Activated CD4-positive, alpha-beta T cell treated with anti-CD3 and anti-CD28 coated beads for 36 hours (primary cell): Measurements from ENCODE around the gene CPXM2. TPM values are rescaled to one million over a fixed set of nuclear protein-coding genes. Genes with fewer than 3 reads are reported as not detected.

Experiments used
- ATAC-seq: fragments of 200-7000 bp; cut with Tn5 transposase; one replicate; pipeline ENCODE4 v1.10.0; 2021; ENCODE audit warnings: mild to moderate bottlenecking, moderate library complexity
- CTCF ChIA-PET: fragments of 350-600 bp; sonication (Branson Sonifier 250); formaldehyde crosslinking; loops from one replicate; lab custom pipeline; 2021; ENCODE audit warnings: antibody characterized with exemption; lab: Charles Lee
- POLR2A ChIA-PET: fragments of 350-600 bp; sonication (Branson Sonifier 250); formaldehyde crosslinking; loops from one replicate; lab custom pipeline; 2021; ENCODE audit warnings: antibody characterized with exemption, inconsistent platforms; lab: Charles Lee
- DNase-seq: peaks from one replicate; pipeline ENCODE4 v3.0.0-alpha.2; 2020
- H3K27ac Mint-ChIP-seq: one replicate; pipeline ENCODE4 v1.8.0; 2021; ENCODE audit warnings: mixed read lengths
- H3K27me3 Mint-ChIP-seq: one replicate; pipeline ENCODE4 v1.8.0; 2021; ENCODE audit warnings: mixed read lengths
- H3K36me3 Mint-ChIP-seq: one replicate; pipeline ENCODE4 v1.8.0; 2021; ENCODE audit warnings: low read depth, mixed read lengths
- H3K4me1 Mint-ChIP-seq: one replicate; pipeline ENCODE4 v1.8.0; 2021; ENCODE audit warnings: mixed read lengths
- H3K4me3 Mint-ChIP-seq: one replicate; pipeline ENCODE4 v1.8.0; 2021; ENCODE audit warnings: mild to moderate bottlenecking, moderate library complexity, mixed read lengths
- H3K9me3 Mint-ChIP-seq: one replicate; pipeline ENCODE4 v1.8.0; 2021; ENCODE audit warnings: low read depth, mixed read lengths
- intact Hi-C, 2 experiments: fragments of 100-400 bp; cut with DNase I in 1 of 2; cut with micrococcal nuclease in 1 of 2; formaldehyde crosslinking; loops; one replicate each; pipeline versions ENCODE4 v1.14.2 to v1.15.1; 2022 to 2024; cut with DNase I, micrococcal nuclease
- total RNA-seq, 2 experiments: library from RNA; stranded (reverse); gene quantifications; one replicate each; pipeline ENCODE4 v1.2.3, GENCODE V29; 2021

CPXM2 gene
- total RNA-seq, 2 experiments from 2014 or later, result not detected

- ChIA-PET CTCF (no interaction called here), POLR2A (no interaction called here)
- Mint-ChIP-seq H3K27me3 (peaks cover 22% of the 10 kb centered on the region), H3K4me3 (no peak overlapping the region), H3K9me3 (no peaks in the 10 kb centered on the region), H3K36me3 (no peaks in the 10 kb centered on the region), H3K27ac (no peak overlapping the region), H3K4me1 (no peaks in the 10 kb centered on the region)
- DNase-seq (no peak), ATAC-seq (no peak)
- intact Hi-C loops, result no loop called here
Observed at GRCh38 chr10:123757853-123758252, 133.8 kb downstream of the CPXM2 start.

- DNase-seq, result no peak
- Mint-ChIP-seq H3K4me3 (no peak overlapping the region), H3K27ac (no peak overlapping the region), H3K9me3 (peaks cover 5% of the 10 kb centered on the region), H3K36me3 (no peaks in the 10 kb centered on the region), H3K4me1 (no peaks in the 10 kb centered on the region), H3K27me3 (peaks cover 13% of the 10 kb centered on the region)
- ATAC-seq, result no peak
- CTCF ChIA-PET, result no interaction called here
- intact Hi-C loops, result no loop called here
- POLR2A ChIA-PET, result no interaction called here
Observed at GRCh38 chr10:123755061-123755460, 136.5 kb downstream of the CPXM2 start.

GRCh38 chr10:123754123-123754522 is 137.5 kb downstream of the CPXM2 start:
- ATAC-seq (no peak), DNase-seq (no peak)
- H3K36me3 Mint-ChIP-seq, result no peaks in the 10 kb centered on the region
- H3K4me3 Mint-ChIP-seq, result no peak overlapping the region
- peaks cover 5% of the 10 kb centered on the region for H3K9me3 Mint-ChIP-seq
- H3K27ac Mint-ChIP-seq, result no peak overlapping the region
- H3K27me3 Mint-ChIP-seq, result peaks cover 13% of the 10 kb centered on the region
- intact Hi-C loops, result no loop called here
- POLR2A ChIA-PET, result no interaction called here
- H3K4me1 Mint-ChIP-seq, result no peaks in the 10 kb centered on the region
- CTCF ChIA-PET, result no interaction called here

GRCh38 chr10:123751342-123752134 is 140.1 kb downstream of the CPXM2 start:
- no peak for DNase-seq
- ATAC-seq, result no peak
- CTCF ChIA-PET, result interaction anchor here (0.6 kb wide), 1 partner anchor 44 kb away, joined by 3 read pairs; no protein-coding TSS in a partner anchor
- Mint-ChIP-seq H3K4me1 (no peaks in the 10 kb centered on the region), H3K9me3 (peaks cover 5% of the 10 kb centered on the region), H3K27me3 (peaks cover 10% of the 10 kb centered on the region), H3K4me3 (no peak overlapping the region), H3K36me3 (no peaks in the 10 kb centered on the region), H3K27ac (no peak overlapping the region)
- POLR2A ChIA-PET, result no interaction called here
- intact Hi-C loops, result no loop called here

GRCh38 chr10:123750901-123751300 is 140.7 kb downstream of the CPXM2 start:
- ATAC-seq, result no peak
- H3K4me1 Mint-ChIP-seq, result no peaks in the 10 kb centered on the region
- H3K27me3 Mint-ChIP-seq, result peaks cover 10% of the 10 kb centered on the region
- CTCF ChIA-PET, result no interaction called here
- intact Hi-C loops, result no loop called here
- DNase-seq, result no peak
- H3K27ac Mint-ChIP-seq, result no peak overlapping the region
- H3K4me3 Mint-ChIP-seq, result no peak overlapping the region
- POLR2A ChIA-PET, result no interaction called here
- no peaks in the 10 kb centered on the region for H3K36me3 Mint-ChIP-seq
- H3K9me3 Mint-ChIP-seq, result peaks cover 5% of the 10 kb centered on the region

GRCh38 chr10:123748711-123749110 is 142.9 kb downstream of the CPXM2 start:
- intact Hi-C loops, result no loop called here
- peaks cover 5% of the 10 kb centered on the region for H3K27me3 Mint-ChIP-seq
- ATAC-seq (no peak), DNase-seq (no peak)
- ChIA-PET CTCF (no interaction called here), POLR2A (no interaction called here)
- no peaks in the 10 kb centered on the region for H3K4me1 Mint-ChIP-seq
- no peaks in the 10 kb centered on the region for H3K36me3 Mint-ChIP-seq
- no peak overlapping the region for H3K27ac Mint-ChIP-seq
- peaks cover 5% of the 10 kb centered on the region for H3K9me3 Mint-ChIP-seq
- no peak overlapping the region for H3K4me3 Mint-ChIP-seq

- DNase-seq (no peak), ATAC-seq (no peak)
- Mint-ChIP-seq H3K9me3 (peaks cover 5% of the 10 kb centered on the region), H3K4me3 (no peak overlapping the region), H3K27ac (no peak overlapping the region), H3K36me3 (no peaks in the 10 kb centered on the region), H3K4me1 (no peaks in the 10 kb centered on the region), H3K27me3 (peaks cover 5% of the 10 kb centered on the region)
- POLR2A ChIA-PET, result no interaction called here
- intact Hi-C loops, result no loop called here
- CTCF ChIA-PET, result interaction anchor here (0.7 kb wide), 1 partner anchor 165 kb away, joined by 3 read pairs; no protein-coding TSS in a partner anchor
Observed at GRCh38 chr10:123747426-123747825, 144.2 kb downstream of the CPXM2 start.

GRCh38 chr10:123746942-123747341 is 144.7 kb downstream of the CPXM2 start:
- CTCF ChIA-PET, result interaction anchor here (0.7 kb wide), 1 partner anchor 165 kb away, joined by 3 read pairs; no protein-coding TSS in a partner anchor
- H3K9me3 Mint-ChIP-seq, result peaks cover 5% of the 10 kb centered on the region
- DNase-seq (no peak), ATAC-seq (no peak)
- H3K27me3 Mint-ChIP-seq, result peaks cover 2% of the 10 kb centered on the region
- no peaks in the 10 kb centered on the region for H3K36me3 Mint-ChIP-seq
- POLR2A ChIA-PET, result no interaction called here
- intact Hi-C loops, result no loop called here
- no peak overlapping the region for H3K27ac Mint-ChIP-seq
- H3K4me3 Mint-ChIP-seq, result no peak overlapping the region
- no peaks in the 10 kb centered on the region for H3K4me1 Mint-ChIP-seq

- DNase-seq (no peak), ATAC-seq (no peak)
- H3K4me1 Mint-ChIP-seq, result no peaks in the 10 kb centered on the region
- H3K9me3 Mint-ChIP-seq, result peaks cover 5% of the 10 kb centered on the region
- intact Hi-C loops, result no loop called here
- H3K27me3 Mint-ChIP-seq, result peaks cover 2% of the 10 kb centered on the region
- ChIA-PET CTCF (no interaction called here), POLR2A (no interaction called here)
- no peaks in the 10 kb centered on the region for H3K36me3 Mint-ChIP-seq
- no peak overlapping the region for H3K27ac Mint-ChIP-seq
- no peak overlapping the region for H3K4me3 Mint-ChIP-seq
Observed at GRCh38 chr10:123746520-123746919, 145.1 kb downstream of the CPXM2 start.

- Mint-ChIP-seq H3K4me3 (no peak overlapping the region), H3K36me3 (no peaks in the 10 kb centered on the region), H3K9me3 (peaks cover 4% of the 10 kb centered on the region), H3K4me1 (no peaks in the 10 kb centered on the region), H3K27me3 (peaks cover 2% of the 10 kb centered on the region), H3K27ac (no peak overlapping the region)
- ChIA-PET POLR2A (no interaction called here), CTCF (no interaction called here)
- intact Hi-C loops, result no loop called here
- ATAC-seq, result no peak
- DNase-seq, result no peak
Observed at GRCh38 chr10:123746061-123746460, 145.5 kb downstream of the CPXM2 start.

- Mint-ChIP-seq H3K36me3 (no peaks in the 10 kb centered on the region), H3K9me3 (no peaks in the 10 kb centered on the region), H3K27ac (no peak overlapping the region), H3K4me3 (no peak overlapping the region), H3K27me3 (no peaks in the 10 kb centered on the region), H3K4me1 (no peaks in the 10 kb centered on the region)
- ChIA-PET CTCF (no interaction called here), POLR2A (no interaction called here)
- intact Hi-C loops, result no loop called here
- ATAC-seq (no peak), DNase-seq (no peak)
Observed at GRCh38 chr10:123744224-123744536, 147.4 kb downstream of the CPXM2 start.

- no peaks in the 10 kb centered on the region for H3K36me3 Mint-ChIP-seq
- no peaks in the 10 kb centered on the region for H3K4me1 Mint-ChIP-seq
- POLR2A ChIA-PET, result no interaction called here
- intact Hi-C loops, result no loop called here
- H3K4me3 Mint-ChIP-seq, result no peak overlapping the region
- H3K9me3 Mint-ChIP-seq, result no peaks in the 10 kb centered on the region
- no peaks in the 10 kb centered on the region for H3K27me3 Mint-ChIP-seq
- DNase-seq, result no peak
- ATAC-seq, result no peak
- CTCF ChIA-PET, result no interaction called here
- H3K27ac Mint-ChIP-seq, result no peak overlapping the region
Observed at GRCh38 chr10:123743441-123744223, 148.0 kb downstream of the CPXM2 start.
